ENCODE results near the gene GNAQ.
"Not testable (repeated sequence)": the region's sequence is repeated elsewhere in the genome, so short reads cannot be mapped to it uniquely, and the experiment has no call there.

GNAQ gene

DNA sequence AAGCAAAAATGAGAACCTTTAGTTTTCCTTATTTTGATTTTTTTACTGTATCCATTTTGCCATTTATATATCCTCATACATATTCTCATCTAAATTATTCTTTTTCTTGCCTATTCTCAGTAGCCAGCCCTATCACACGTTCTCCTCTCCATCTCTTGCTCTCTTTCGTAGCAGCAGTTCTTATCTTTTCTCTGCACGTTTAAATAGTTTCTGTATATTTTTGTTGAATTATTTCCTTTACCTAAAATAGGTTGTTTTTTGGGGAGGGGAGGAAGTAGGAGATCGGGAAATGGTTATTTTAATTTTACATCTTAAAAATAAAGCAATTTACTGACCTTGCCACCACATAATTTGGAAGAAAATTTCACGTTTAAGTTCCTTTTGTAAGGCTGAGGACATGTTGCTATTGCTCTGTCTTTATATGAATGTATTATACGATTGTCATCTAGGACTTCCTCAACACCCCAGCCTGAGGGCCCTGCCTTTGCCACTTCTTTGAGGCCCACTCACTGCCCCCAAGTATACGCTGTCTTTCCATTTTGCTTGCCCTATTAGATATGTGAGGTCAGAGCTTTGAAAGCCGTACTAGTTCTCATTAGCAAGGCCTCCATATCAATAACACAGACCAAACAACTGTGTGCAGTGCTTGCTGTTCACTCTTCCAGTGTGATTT lies 140.3 kb downstream of the GNAQ start:
- DNase-seq (ENCODE audit: low read depth, low spot score), result no peak
- TF ChIP-seq, protein P1, sequence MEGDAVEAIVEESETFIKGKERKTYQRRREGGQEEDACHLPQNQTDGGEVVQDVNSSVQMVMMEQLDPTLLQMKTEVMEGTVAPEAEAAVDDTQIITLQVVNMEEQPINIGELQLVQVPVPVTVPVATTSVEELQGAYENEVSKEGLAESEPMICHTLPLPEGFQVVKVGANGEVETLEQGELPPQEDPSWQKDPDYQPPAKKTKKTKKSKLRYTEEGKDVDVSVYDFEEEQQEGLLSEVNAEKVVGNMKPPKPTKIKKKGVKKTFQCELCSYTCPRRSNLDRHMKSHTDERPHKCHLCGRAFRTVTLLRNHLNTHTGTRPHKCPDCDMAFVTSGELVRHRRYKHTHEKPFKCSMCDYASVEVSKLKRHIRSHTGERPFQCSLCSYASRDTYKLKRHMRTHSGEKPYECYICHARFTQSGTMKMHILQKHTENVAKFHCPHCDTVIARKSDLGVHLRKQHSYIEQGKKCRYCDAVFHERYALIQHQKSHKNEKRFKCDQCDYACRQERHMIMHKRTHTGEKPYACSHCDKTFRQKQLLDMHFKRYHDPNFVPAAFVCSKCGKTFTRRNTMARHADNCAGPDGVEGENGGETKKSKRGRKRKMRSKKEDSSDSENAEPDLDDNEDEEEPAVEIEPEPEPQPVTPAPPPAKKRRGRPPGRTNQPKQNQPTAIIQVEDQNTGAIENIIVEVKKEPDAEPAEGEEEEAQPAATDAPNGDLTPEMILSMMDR (IDR thresholded peaks at IDR 0.05; ENCODE audit: insufficient read depth, low read length, missing control alignments), result no peak
- POLR2A ChIA-PET, result no interaction called here
- no peak overlapping the region for H3K4me3 ChIP-seq (ENCODE audit: low read depth, low read length)
- CTCF ChIA-PET, result no interaction called here

DNA sequence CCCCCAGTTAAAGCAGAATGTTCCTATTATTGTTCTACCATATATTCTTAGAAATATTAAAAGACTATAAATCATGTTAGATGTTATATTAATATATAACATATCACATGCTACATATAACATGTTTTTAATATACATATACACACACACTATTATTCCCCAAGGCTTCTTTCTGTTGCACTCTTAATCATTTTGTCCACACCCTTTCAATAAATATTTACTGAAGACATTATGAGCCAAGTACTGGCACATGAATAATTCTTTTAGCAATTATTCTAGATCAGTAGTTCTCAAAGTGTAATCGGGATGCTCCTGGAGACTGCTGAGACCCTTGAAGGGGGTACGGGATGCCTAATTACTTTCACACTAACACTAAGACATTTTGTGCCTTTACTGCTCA lies 143.9 kb downstream of the GNAQ start:
- DNase-seq (ENCODE audit: low read depth, low spot score), result no peak
- no peak overlapping the region for H3K4me3 ChIP-seq (ENCODE audit: low read depth, low read length)
- TF ChIP-seq, protein P1 (IDR thresholded peaks at IDR 0.05; ENCODE audit: insufficient read depth, low read length, missing control alignments), result no peak
- ChIA-PET POLR2A (no interaction called here), CTCF (interaction anchor here (0.7 kb wide), 1 partner anchor 9 kb away, joined by 3 read pairs; no protein-coding TSS in a partner anchor)

DNA sequence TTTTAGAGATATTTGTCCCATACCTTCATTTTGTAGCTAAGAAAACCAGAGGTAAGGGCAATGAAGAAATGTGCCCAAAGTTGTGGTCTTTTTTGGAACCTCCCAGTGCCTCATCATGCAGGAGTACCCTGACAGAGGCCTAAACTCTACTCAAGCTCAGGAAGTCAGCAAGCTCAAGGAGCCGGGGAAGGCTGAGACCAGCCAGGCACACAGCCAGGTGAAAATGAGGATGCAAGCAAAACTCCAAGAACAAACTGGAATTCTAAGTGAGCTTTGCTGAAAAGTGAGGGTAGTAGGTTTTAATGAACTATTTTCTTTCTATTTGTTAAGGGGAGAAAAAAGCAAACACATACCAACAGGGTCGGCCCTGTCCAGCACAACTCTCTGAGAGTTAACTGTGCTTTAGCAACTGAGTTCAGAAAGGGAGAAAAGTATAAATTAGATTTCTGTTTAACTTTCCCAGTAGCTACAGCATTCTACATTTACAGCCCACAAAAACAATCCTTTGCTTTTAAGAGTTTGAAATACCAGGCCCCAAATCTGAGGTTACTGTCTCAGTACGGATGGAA lies 146.4 kb downstream of the GNAQ start:
- CTCF ChIA-PET, result interaction anchor here (1.1 to 2.9 kb wide), 5 partner anchors 8 to 150 kb away, joined by 3 to 13 read pairs (median 7); no protein-coding TSS in a partner anchor
- TF ChIP-seq, protein P1 (IDR thresholded peaks at IDR 0.05; ENCODE audit: insufficient read depth, low read length, missing control alignments), result no peak

DNA sequence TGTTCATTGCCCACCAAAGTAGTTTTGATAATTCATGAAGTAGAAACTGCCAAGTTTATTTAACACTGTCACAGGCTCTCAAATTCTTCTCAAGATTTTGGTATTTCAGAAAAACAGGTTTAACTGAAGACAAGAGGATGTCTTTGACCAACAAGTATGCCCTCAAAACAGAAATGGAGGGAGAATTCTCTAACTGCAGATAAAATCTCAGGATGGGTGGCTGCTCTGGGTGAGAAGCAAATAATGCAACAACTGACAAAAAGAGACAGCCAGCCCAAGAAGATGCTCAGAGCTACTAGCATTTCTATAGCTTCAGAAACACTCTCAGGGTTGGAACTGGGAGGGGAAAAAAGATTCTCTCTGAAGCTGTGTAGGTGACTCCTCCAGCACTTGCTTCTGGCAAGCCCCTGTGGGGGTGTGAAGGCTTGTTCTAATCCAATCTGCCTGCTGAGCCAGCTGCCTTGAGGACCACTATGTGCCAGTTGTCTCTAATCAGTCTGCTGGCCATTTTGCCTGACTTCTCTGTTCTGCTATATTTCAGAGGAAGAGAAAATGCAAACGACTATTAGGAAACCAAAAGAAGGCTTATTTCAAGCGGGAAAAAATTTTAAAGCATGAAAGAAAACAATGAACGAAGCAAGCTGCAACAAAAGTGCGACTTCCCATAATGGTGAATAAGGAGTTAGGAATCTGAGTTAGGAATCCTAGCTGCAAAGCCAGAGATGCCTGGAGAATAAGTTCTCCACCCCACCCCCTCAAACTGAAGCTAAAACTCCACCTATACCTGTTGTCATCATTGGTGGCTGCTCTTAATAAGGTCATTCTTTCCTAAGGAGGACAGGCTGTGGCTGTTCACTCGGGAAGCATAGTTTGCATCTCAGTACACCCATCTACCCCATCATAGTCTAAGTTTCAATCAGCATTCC lies 147.5 kb downstream of the GNAQ start:
- H3K4me3 ChIP-seq (ENCODE audit: low read depth, low read length), result no peak overlapping the region
- POLR2A ChIA-PET, result no interaction called here
- no peak for DNase-seq (ENCODE audit: low read depth, low spot score)
- TF ChIP-seq, protein P1 (IDR thresholded peaks at IDR 0.05; ENCODE audit: insufficient read depth, low read length, missing control alignments), result no peak
- CTCF ChIA-PET, result interaction anchor here (0.6 to 2.9 kb wide), 7 partner anchors 9 to 571 kb away, joined by 3 to 13 read pairs (median 4); no protein-coding TSS in a partner anchor

More for the DNA sequence above, 146.4 kb downstream of the GNAQ start:
- H3K4me3 ChIP-seq (ENCODE audit: low read depth, low read length), result no peak overlapping the region
- DNase-seq (ENCODE audit: low read depth, low spot score), result no peak
- POLR2A ChIA-PET, result no interaction called here

DNA sequence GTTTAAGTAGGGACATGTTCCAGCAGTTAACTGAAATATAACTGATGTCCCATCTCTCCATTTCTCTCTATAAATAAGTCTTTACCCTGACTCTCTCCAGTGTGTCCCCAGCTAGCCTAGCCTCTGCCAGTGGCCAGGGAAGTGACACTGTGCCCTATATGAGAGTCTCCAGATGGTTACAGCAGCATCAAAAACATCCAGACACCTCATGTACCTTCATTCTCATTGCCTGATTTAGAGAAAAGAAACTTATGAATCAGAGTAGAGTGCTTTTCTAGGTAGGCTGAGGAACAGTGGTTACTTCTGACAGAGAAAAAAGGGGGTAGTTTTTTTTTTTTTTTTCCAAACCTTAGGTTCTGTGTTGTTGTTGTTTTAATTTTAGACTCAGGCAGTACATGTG lies 148.5 kb downstream of the GNAQ start:
- TF ChIP-seq, protein P1 (IDR thresholded peaks at IDR 0.05; ENCODE audit: insufficient read depth, low read length, missing control alignments), result no peak
- POLR2A ChIA-PET, result no interaction called here
- H3K4me3 ChIP-seq (ENCODE audit: low read depth, low read length), result no peak overlapping the region
- CTCF ChIA-PET, result no interaction called here
- DNase-seq (ENCODE audit: low read depth, low spot score), result no peak

DNA sequence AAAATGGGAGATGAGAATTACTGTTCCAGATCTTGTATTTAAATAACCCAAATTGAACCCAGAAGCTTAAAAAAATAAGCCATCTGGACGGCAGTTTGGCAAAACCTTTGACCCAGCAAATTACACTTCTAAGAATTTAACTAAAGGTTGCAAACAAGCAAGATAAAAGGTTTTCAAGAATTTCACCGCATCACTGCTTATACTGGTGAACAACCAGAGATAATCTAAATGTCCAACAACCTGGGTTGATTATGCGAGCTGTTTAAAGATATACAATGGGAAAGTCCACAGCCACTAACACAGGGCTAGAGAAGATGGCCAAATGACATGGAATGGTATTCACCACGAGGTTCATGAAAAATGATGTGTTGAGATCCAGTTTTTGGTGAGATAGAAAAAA lies 149.3 kb downstream of the GNAQ start:
- DNase-seq (ENCODE audit: low read depth, low spot score), result no peak
- CTCF ChIA-PET, result no interaction called here
- TF ChIP-seq, protein P1 (IDR thresholded peaks at IDR 0.05; ENCODE audit: insufficient read depth, low read length, missing control alignments), result no peak
- POLR2A ChIA-PET, result no interaction called here
- H3K4me3 ChIP-seq (ENCODE audit: low read depth, low read length), result no peak overlapping the region

DNA sequence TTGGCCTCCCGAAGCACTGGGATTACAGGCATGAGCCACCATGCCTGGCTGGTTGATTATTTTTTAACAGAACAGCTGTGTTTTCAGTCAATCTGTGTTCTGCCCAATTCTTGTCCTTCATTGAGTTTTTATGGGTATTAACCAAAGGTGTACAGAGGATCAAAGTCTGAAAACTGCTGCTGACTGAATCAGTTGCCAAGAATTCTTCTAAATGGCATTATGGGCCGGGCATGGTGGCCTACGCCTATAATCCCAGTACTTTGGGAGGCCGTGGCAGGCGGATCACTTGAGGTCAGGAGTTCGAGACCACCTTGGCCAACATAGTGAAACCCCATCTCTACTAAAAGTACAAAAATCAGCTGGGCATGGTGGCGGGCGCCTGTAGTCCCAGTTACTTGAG lies 150.0 kb downstream of the GNAQ start:
- POLR2A ChIA-PET; H3K4me3 ChIP-seq (ENCODE audit: low read depth, low read length); DNase-seq (ENCODE audit: low read depth, low spot score); CTCF ChIA-PET: not testable (repeated sequence)

Data from AG04449 (cell line).